Right ventricle myocardium inferior (tissue), 1 donor: ENCODE results near the gene TMEM202. TPM values are rescaled to one million over a fixed set of nuclear protein-coding genes. Genes with fewer than 3 reads are reported as not detected.
"Not testable (repeated sequence)": the region's sequence is repeated elsewhere in the genome, so short reads cannot be mapped to it uniquely, and the experiment has no call there.

Experiments used
- ATAC-seq: fragments of 200-7000 bp; cut with Tn5 transposase; one replicate; pipeline ENCODE4 v1.9.1; 2020; ENCODE audit warnings: mild to moderate bottlenecking, moderate library complexity
- DNase-seq: peaks from one replicate; pipeline ENCODE4 v3.0.0; 2021; ENCODE audit errors: missing footprints
- intact Hi-C: fragments of 100-400 bp; cut with DNase I; formaldehyde crosslinking; loops from one replicate; pipeline ENCODE4 v1.11.0; 2022
- long read RNA-seq: library from polyadenylated mRNA; unstranded; transcript quantifications from one replicate; pipeline ENCODE4 v2.0.0, GENCODE V29; 2021
- total RNA-seq: library from RNA; stranded (reverse); fragmentation: NEBNext Ultra II Directional; extraction: Animal tissue kit (Norgen Biotek cat#: 25700); gene quantifications from one replicate; pipeline ENCODE4 v1.2.1, GENCODE V29; 2021
- donor health status: DM: no; HTN: yes; CAD: no; lungs with severe emphysema.

The TMEM202 gene
- not detected for total RNA-seq
- long read RNA-seq, result 0 reads

GRCh38 chr15:72397796-72398588, at the start of gene TMEM202:
TSS of gene TMEM202 (plus strand) at chr15:72398305. CDS start at chr15:72398327, 22 bp downstream.
- no peak for DNase-seq
- intact Hi-C loops, result no loop called here
- ATAC-seq, result no peak

DNA sequence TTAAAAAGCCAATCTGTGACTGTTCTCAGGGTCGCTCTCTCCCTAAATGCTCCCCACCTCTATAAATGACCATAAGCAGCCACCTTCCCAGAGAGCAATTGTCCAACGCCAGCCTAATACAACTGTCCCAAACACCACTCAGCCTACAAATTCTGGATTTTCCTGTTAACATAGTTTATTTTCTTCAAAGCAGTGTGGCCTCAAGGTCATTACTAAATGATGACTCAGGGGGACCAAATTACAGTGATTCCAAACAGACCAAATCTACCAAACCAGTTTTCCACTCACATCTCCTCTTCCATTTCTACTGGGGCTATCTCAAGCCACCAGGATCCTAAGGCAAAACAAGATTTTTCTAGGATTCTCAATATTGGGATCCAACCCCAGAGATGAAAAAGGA, 44.8 kb upstream of the TMEM202 start:
- intact Hi-C loops, result no loop called here
- ATAC-seq (no peak), DNase-seq (no peak)

GRCh38 chr15:72354496-72354895, 43.6 kb upstream of the TMEM202 start:
- DNase-seq (no peak), ATAC-seq (no peak)
- intact Hi-C loops, result no loop called here

- intact Hi-C loops, result no loop called here
- no peak for DNase-seq
- no peak for ATAC-seq
Measured at GRCh38 chr15:72358121-72358520, 40.0 kb upstream of the TMEM202 start.

DNA sequence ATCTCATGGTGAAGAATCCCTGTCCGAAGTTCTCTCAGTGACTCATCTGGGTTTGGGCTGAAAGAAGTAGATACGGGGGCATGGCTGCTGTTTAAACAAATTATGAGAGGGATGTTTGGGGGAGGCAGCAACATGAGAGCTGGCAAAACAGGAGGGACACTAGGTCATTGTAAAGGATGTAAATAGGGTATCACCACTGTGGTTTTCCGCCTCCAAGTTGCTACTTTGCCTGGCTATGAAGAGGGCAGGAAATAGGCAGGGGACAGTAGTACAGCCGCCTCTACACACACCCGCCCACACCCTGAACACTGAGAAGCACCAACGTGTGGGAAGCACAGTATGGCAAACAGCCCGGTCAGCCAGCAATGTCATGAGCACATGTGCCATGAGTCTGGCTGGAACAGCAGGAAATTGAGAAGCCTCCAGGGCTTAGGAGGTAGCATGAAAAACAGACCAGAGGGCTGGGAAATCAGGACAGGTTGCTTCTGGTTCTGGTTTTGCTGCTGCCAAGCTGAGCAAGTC, 39.4 kb upstream of the TMEM202 start:
- no peak for DNase-seq
- intact Hi-C loops, result no loop called here
- peak; percentile 61 for ATAC-seq

DNA sequence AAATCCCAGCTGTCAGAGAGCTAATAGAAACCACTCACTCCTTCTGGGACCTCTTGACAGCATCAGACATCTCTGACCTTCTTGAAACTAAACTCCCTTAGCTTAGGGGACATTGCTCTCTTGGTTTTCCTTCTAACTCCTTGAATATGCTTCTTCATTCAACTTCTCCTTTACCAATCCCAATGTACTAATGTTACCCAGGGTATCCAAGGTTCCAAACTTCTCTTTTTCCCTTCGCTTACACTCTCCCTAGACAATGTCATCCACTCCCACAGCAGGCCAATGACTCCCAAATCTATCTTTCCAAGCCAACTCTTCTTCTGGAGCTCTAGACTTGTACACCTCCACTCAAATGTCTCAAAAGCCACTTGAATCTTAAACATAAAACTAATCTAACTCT, 36.9 kb upstream of the TMEM202 start:
- no peak for ATAC-seq
- no peak for DNase-seq
- intact Hi-C loops, result no loop called here

- no peak for ATAC-seq
- intact Hi-C loops, result no loop called here
- no peak for DNase-seq
Measured at GRCh38 chr15:72365844-72366243, 32.3 kb upstream of the TMEM202 start.

DNA sequence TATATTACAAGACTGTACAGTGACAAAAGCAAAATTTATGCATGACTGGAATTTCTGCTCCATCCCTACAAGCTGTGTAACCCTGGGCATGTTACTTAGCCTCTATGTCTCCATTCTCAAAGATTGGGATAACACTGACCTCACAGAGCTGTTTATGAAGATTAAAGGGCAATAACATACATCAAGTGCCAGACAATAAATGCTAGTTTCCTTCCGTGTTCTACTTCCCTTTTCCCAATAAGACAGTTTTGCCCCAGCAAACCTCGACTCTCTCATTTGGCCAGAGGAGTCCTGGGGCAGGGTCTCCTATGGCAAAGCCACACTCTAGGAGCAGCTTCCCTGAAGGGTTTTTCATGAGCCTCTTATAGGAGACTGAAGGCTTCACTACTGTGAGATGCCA, 29.8 kb upstream of the TMEM202 start:
- intact Hi-C loops, result no loop called here
- ATAC-seq (peak; percentile 33), DNase-seq (no peak)

DNA sequence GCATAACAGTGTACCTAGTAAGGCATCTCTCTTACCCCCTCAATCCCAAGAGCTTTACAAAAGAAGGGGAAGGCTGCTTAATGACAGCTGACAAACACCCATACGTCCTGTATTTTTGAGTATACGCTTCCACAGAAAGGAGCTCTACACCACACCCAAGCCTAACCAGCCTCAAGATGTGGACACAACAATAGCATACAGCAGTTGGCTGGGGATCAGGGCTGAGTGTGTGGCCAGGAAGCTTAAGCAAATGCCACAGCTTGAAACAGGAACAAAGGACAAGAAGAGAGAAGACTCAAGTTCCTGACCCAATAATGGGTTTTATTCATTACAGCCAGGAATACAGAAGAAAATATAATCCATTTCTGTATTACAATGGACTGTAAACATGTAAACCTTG, 29.2 kb upstream of the TMEM202 start:
- intact Hi-C loops, result no loop called here
- DNase-seq (no peak), ATAC-seq (peak; percentile 75)

DNA sequence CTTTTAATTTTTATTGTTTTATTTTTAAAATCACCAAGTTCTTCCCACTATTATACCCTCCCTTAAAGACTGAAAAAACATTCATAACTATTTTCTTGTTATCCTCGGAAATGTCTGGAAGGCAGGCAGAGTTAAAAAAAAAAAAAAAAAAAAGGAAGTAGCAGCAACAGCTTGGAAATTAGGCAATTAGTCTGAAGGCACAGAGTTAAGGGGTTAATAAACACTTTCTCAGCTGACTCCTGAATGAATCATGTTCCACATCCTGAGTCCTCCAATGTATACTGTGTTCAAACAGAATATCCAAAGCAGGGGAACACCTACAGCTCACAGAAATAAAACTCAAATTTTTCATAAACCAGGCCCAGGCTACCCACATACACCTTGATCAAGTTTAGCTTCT, 28.1 kb upstream of the TMEM202 start:
- DNase-seq (no peak), ATAC-seq (no peak)
- intact Hi-C loops, result no loop called here

- ATAC-seq (no peak), DNase-seq (no peak)
- intact Hi-C loops, result no loop called here
Measured at GRCh38 chr15:72372361-72372760, 25.7 kb upstream of the TMEM202 start.

GRCh38 chr15:72375501-72375845, 22.6 kb upstream of the TMEM202 start:
- ATAC-seq (peak; percentile 53), DNase-seq (no peak)
- intact Hi-C loops, result no loop called here

GRCh38 chr15:72375846-72376581, 22.1 kb upstream of the TMEM202 start, which contains the start of gene HEXA:
TSS of gene HEXA (minus strand) at chr15:72376014. CDS start at chr15:72375972, 42 bp downstream.
- intact Hi-C loops, result loop anchor here (2.0 kb wide), 1 partner anchor 99 kb away; the partner anchor contains the start of gene ARIH1
- peak; percentile 96 for ATAC-seq
- DNase-seq, result peak; percentile 98

GRCh38 chr15:72377331-72377730, 20.8 kb upstream of the TMEM202 start:
- intact Hi-C loops, result loop anchor here (2.0 kb wide), 1 partner anchor 97 kb away; the partner anchor contains the start of gene ARIH1
- DNase-seq (no peak), ATAC-seq (no peak)

DNA sequence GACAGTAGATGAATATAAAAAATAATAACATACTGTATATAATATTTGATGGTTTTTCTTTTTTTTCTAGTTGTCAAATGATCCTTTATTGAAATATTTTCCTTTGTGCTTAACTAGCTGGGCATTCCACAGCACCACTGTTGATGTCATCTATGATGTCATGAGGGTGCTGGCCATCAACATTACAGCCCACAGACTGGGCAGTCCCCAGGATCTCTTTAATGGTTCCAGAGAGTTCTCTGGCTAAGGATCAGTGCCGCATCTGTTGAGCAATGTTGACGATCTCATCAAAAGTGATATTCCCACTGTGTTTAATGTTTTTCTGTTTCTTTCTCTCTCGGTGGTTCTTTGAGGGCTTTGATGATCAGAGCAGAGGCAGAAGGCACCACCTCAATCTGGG, 19.0 kb upstream of the TMEM202 start:
- ATAC-seq, intact Hi-C loops, DNase-seq: not testable (repeated sequence)

DNA sequence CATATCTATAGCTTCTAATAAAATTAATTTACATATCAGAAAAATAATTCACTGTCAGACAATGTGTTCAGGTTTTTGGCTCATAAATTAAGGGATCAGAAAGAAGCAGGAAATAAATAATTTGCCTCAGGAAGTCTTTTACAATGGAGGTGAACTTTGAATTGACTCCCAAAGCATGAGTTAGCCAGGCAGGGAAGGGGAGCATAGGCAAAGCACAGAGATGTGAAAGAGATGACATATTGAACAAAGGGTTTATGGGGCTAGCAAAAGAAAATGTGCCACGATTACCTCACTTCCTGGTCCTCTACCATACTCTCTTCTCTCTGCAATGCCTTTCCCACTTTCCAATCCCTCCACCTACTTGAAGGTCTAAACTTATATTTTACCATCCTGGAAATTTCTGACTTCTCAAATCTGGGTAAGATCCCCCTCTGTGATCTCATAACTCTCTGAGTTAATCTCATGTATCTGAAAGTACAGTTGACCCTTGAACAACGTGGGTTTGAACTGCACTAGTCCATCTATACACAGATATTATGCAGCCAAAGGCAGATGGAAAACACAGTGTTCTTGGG, 18.2 kb upstream of the TMEM202 start:
- intact Hi-C loops, result no loop called here
- DNase-seq (no peak), ATAC-seq (no peak)

GRCh38 chr15:72380743-72381142, 17.4 kb upstream of the TMEM202 start:
- DNase-seq (no peak), ATAC-seq (no peak)
- intact Hi-C loops, result no loop called here

DNA sequence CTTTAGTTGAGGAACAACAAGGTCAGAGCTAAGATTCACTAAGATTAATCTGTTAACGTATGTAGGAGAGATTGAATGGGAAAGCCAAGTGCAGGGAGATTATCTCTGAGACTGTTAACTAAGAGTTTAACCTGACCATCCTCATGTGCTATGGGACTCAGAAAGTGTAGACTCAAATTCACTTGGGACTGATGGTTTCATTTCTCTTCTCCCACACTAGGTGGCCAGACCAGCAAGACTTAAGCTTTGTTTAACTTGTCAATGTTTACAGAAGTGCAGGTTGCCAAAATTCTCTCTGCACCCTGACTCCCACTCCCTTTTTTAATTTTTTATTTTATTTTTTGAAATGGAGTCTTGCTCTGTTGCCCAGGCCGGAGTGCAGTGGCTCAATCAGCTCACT, 16.0 kb upstream of the TMEM202 start:
- ATAC-seq (no peak), DNase-seq (no peak)
- intact Hi-C loops, result no loop called here

DNA sequence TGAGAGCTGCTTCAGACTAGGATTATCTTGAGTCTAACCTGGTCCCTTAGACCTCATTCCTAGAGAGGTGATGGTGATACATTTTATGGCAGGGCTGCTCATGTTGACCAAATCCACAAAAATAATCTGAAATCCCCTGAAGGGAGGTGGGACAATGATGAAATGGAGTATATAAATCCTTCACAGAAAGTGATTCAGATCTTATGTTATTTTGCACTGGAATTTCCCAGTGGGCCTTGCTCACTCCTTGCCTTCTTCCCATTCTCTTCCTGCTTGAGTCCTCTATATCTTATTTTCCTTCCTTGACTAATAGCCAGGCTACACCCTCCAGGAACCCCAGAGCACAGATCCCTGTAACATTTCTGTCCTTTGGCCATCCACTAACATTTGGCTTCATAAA, 10.4 kb upstream of the TMEM202 start:
- ATAC-seq (no peak), DNase-seq (no peak)
- intact Hi-C loops, result loop anchor here (5.0 kb wide), 1 partner anchor 70 kb away; no protein-coding TSS in a partner anchor
